ENCODE measurements around the gene KAT5. TPM values are rescaled to one million over a fixed set of nuclear protein-coding genes. Genes with fewer than 3 reads are reported as not detected.
"Not testable (repeated sequence)": the region's sequence is repeated elsewhere in the genome, so short reads cannot be mapped to it uniquely, and the experiment has no call there.

The KAT5 gene
- total RNA-seq, 1 donor, result 35.9 TPM

DNA sequence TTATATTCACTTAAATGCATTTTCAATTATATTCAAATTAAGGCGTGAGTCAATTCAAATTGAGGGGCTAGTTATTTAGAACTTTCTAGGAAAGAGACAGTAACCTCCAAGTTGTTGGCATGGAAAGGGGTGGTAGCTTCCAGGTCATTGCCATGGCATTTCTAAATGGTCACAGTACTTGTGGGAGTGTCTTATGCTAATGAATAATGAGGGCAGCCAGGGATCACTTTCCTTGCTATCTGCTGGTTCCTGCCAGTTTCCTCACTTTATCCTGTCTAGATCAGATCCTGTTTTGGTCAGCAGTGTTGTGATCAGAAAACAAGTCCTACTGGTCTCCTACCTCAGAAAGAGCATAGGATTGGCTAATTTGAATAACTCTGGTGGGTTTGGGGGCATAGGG is 30.3 kb downstream of the KAT5 start:
- H3K4me3 ChIP-seq (ENCODE audit: low read depth, low read length), result no peak overlapping the region
- DNase-seq (ENCODE audit: low read depth), result no peak
- TF ChIP-seq, protein P1, sequence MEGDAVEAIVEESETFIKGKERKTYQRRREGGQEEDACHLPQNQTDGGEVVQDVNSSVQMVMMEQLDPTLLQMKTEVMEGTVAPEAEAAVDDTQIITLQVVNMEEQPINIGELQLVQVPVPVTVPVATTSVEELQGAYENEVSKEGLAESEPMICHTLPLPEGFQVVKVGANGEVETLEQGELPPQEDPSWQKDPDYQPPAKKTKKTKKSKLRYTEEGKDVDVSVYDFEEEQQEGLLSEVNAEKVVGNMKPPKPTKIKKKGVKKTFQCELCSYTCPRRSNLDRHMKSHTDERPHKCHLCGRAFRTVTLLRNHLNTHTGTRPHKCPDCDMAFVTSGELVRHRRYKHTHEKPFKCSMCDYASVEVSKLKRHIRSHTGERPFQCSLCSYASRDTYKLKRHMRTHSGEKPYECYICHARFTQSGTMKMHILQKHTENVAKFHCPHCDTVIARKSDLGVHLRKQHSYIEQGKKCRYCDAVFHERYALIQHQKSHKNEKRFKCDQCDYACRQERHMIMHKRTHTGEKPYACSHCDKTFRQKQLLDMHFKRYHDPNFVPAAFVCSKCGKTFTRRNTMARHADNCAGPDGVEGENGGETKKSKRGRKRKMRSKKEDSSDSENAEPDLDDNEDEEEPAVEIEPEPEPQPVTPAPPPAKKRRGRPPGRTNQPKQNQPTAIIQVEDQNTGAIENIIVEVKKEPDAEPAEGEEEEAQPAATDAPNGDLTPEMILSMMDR (IDR thresholded peaks at IDR 0.05; ENCODE audit: insufficient read depth, low read length), result no peak

DNA sequence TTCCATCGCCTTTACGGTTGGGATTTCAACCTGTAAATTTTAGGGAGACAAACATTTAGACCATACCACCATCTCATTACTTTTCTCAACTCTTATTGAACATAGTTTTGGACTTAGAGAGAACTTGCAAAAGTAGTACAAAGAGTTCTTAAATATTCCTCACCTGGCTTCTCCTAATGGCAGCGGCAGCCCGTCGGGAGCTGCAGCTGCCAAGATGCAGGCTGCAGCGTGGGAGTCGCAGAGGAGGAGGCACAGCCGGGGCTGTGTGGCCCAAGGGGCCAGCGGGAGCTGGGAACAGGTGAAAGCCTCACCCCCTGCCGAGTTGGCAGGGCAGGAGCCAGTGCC is 31.6 kb downstream of the KAT5 start:
- TF ChIP-seq, protein P1 (IDR thresholded peaks at IDR 0.05; ENCODE audit: insufficient read depth, low read length), result no peak

DNA sequence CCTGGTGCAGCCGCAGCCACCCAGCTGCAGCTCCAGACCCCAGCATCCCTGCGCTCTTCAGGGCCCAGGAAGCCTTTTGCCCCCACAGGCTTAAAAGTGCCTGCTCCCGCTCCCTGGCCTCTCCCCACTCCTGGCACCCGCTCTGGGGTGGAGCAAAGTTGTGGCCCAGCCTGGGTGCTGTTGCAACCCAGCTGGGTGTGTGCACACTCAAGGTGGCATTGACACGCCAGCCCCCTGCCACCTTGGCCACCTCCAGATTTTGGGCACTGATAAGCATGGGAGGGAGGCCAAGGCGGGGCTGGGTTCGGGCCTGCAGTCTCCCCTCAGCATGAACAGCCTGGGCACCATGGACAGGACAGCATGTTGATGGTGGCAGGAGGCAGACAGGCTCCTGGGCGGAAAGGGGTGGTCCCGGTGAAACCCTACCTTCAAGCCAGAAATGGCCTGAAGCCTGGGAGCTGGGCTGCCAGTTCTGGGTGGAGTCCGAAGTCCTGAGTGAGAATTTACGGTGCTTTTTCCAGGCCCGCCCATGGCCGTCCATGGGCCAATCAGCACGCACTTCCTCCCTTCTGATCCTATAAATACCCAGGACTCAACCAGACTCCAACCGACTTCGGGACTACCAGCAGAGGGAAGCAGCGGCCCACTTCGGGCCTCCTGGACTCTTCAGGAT is 32.1 kb downstream of the KAT5 start:
- peak; percentile 20 for DNase-seq (ENCODE audit: low read depth)
- TF ChIP-seq, protein P1 (IDR thresholded peaks at IDR 0.05; ENCODE audit: insufficient read depth, low read length), result peak; percentile 25
- H3K4me3 ChIP-seq (ENCODE audit: low read depth, low read length), result no peak overlapping the region

More for the DNA sequence above, 31.6 kb downstream of the KAT5 start:
- no peak overlapping the region for H3K4me3 ChIP-seq (ENCODE audit: low read depth, low read length)
- no peak for DNase-seq (ENCODE audit: low read depth)

DNA sequence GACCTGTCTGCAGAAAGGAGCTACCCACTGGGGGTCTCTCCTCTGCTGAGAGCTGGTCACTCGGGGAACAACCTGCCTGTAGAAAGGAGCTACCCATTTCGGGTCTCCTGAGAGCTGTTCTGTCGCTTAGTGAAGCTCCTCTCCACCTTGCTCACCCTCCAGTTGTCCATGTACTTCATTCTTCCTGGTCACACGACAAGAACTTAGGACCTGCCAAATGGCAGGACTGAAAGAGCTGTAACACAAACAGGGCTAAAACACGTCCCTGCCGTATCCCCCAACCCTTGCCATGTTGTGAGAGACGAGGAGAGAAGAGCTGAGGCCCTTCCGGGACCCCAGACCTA is 32.6 kb downstream of the KAT5 start:
- TF ChIP-seq, protein P1 (IDR thresholded peaks at IDR 0.05; ENCODE audit: insufficient read depth, low read length), result no peak
- DNase-seq (ENCODE audit: low read depth), result no peak
- no peak overlapping the region for H3K4me3 ChIP-seq (ENCODE audit: low read depth, low read length)

DNA sequence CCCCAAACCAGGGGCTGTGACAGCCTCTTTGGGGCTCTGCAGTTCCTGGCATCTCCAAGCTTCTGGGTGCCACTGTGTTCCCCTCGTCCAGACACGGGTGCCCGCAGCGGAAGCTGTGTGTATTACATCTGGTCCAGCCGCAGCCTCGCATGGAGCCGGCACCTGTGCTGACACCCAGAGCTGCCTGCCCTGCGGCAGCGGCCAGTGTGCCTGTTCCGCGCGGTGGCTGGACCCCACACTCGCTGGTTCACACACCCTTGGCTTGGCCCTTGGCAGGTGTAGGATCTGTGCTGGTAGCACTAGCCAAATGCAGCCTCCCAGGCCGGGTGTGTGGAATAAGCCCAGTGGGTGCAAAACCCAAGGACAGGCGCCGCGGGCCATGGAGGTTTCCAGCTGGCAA is 33.0 kb downstream of the KAT5 start:
- H3K4me3 ChIP-seq (ENCODE audit: low read depth, low read length), result no peak overlapping the region
- DNase-seq (ENCODE audit: low read depth), result no peak
- TF ChIP-seq, protein P1 (IDR thresholded peaks at IDR 0.05; ENCODE audit: insufficient read depth, low read length), result no peak

DNA sequence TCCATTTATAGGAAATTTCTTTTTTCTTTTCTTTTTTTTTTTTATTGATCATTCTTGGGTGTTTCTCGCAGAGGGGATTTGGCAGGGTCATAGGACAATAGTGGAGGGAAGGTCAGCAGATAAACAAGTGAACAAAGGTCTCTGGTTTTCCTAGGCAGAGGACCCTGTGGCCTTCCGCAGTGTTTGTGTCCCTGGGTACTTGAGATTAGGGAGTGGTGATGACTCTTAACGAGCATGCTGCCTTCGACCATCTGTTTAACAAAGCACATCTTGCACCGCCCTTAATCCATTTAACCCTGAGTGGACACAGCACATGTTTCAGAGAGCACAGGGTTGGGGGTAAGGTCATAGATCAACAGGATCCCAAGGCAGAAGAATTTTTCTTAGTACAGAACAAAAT is 50.1 kb downstream of the KAT5 start:
- not testable (repeated sequence) for DNase-seq (ENCODE audit: low read depth); H3K4me3 ChIP-seq (ENCODE audit: low read depth, low read length)

DNA sequence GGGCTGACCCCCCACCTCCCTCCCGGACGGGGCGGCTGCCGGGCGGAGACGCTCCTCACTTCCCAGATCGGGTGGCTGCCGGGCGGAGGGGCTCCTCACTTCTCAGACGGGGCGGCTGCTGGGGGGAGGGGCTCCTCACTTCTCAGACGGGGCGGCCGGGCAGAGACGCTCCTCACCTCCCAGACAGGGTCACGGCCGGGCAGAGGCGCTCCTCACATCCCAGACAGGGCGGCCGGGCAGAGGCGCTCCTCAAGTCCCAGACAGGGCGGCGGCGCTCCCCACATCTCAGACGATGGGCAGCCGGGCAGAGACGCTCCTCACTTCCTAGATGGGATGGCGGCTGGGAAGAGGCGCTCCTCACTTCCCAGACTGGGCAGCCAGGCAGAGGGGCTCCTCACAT is 50.8 kb downstream of the KAT5 start:
- H3K4me3 ChIP-seq (ENCODE audit: low read depth, low read length); DNase-seq (ENCODE audit: low read depth): not testable (repeated sequence)

DNA sequence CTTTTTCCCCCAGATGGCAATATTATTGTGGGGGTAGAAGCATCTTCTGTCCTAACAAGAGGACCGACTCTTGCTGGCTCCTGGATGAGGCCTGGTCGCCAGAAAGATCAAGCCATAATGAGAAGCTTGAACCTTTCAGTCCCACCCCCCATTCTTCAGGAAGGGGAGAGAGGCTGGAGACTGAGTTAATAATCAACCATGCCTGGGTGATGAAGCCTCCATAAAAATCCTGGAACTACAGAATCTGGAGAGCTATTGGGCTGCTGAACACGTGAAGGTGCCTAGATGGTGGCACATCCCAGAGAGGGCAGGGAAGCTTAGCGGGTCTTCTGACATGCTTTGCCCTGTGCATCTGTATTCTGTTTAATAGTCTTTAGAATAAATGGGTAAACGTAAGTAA is 52.4 kb downstream of the KAT5 start:
- TF ChIP-seq, protein P1 (IDR thresholded peaks at IDR 0.05; ENCODE audit: insufficient read depth, low read length), result no peak
- no peak overlapping the region for H3K4me3 ChIP-seq (ENCODE audit: low read depth, low read length)
- no peak for DNase-seq (ENCODE audit: low read depth)
